SK-N-SH (cell line): ENCODE results near the gene SLC8B1. TPM values are rescaled to one million over a fixed set of nuclear protein-coding genes. Genes with fewer than 3 reads are reported as not detected.

Experiments
- CTCF ChIA-PET: fragments of 300-600, 350-600 bp; formaldehyde crosslinking; extraction: SDS; loops from one replicate; lab custom pipeline; 2021; lab: Yijun Ruan, JAX
- POLR2A ChIA-PET: fragments of 350-600 bp; sonication (Branson Sonifier 250); formaldehyde crosslinking; extraction: SDS; loops from one replicate; lab custom pipeline; 2020; ENCODE audit warnings: antibody characterized with exemption, inconsistent platforms; lab: Yijun Ruan, JAX
- DNase-seq: peaks from one replicate; pipeline ENCODE4 v3.0.0; 2012
- H2AFZ ChIP-seq: fragments of 200-600 bp; sonication (generic); 2 replicates; pipeline ENCODE4 v1.8.1; 2016; ENCODE audit warnings: antibody characterized with exemption, mild to moderate bottlenecking, low read depth
- H3F3A ChIP-seq: fragments of 200-600 bp; sonication (generic); replicated peaks from 2 replicates; pipeline ENCODE3; 2016; ENCODE audit warnings: antibody characterized with exemption, mild to moderate bottlenecking; ENCODE audit not compliant: insufficient read depth
- H3K27ac ChIP-seq, 2 experiments: fragments of 200-500 bp in 1 of 2; fragments of 200-600 bp in 1 of 2; sonication (Bioruptor generic) in 1 of 2; sonication (generic), shearing (Covaris generic) in 1 of 2; 2 replicates each; pipeline versions ENCODE4 v1.5.1 to v1.6.1; 2014 to 2016; ENCODE audit warnings: low read depth in 2 of 2, inconsistent platforms in 1 of 2, low read length in 1 of 2, mild to moderate bottlenecking in 1 of 2, mixed read lengths in 1 of 2
- H3K27me3 ChIP-seq: fragments of 200-600 bp; sonication (generic), shearing (Covaris generic); 2 replicates; pipeline ENCODE4 v1.6.1; 2016; ENCODE audit warnings: mixed run types; ENCODE audit not compliant: insufficient read depth
- H3K36me3 ChIP-seq, 2 experiments: fragments of 200-500 bp in 1 of 2; fragments of 200-600 bp in 1 of 2; sonication (Bioruptor generic) in 1 of 2; sonication (generic) in 1 of 2; replicated peaks in 1 of 2; 2 replicates each; pipeline versions ENCODE3 to v1.5.1; 2014 to 2016; ENCODE audit warnings: low read length in 1 of 2, mild to moderate bottlenecking in 1 of 2; ENCODE audit not compliant: insufficient read depth in 2 of 2, control insufficient read depth in 1 of 2
- H3K4me1 ChIP-seq, 2 experiments: fragments of 200-500 bp in 1 of 2; fragments of 200-600 bp in 1 of 2; sonication (Bioruptor generic) in 1 of 2; sonication (generic), shearing (Covaris generic) in 1 of 2; 2 replicates each; pipeline versions ENCODE4 v1.5.1 to v1.6.1; 2014 to 2016; ENCODE audit warnings: low read depth in 1 of 2, low read length in 1 of 2, mixed run types in 1 of 2; ENCODE audit not compliant: insufficient read depth in 2 of 2, control insufficient read depth in 1 of 2
- H3K4me2 ChIP-seq: fragments of 200-600 bp; sonication (generic), shearing (Covaris generic); 2 replicates; pipeline ENCODE4 v1.6.1; 2017; ENCODE audit warnings: mixed run types
- H3K4me3 ChIP-seq, 2 experiments: fragments of 200-500 bp in 1 of 2; fragments of 200-600 bp in 1 of 2; sonication (Bioruptor generic) in 1 of 2; sonication (generic), shearing (Covaris generic) in 1 of 2; 2 replicates each; pipeline versions ENCODE4 v1.5.1 to v1.8.1; 2014 to 2016; ENCODE audit warnings: low read depth in 2 of 2, inconsistent platforms in 1 of 2, low read length in 1 of 2, mild to moderate bottlenecking in 1 of 2, mixed read lengths in 1 of 2, moderate library complexity in 1 of 2
- H3K79me2 ChIP-seq: fragments of 200-600 bp; sonication (generic); 2 replicates; pipeline ENCODE4 v1.8.1; 2017; ENCODE audit warnings: mild to moderate bottlenecking; ENCODE audit not compliant: insufficient read depth
- H3K9ac ChIP-seq: fragments of 200-600 bp; sonication (generic); 2 replicates; pipeline ENCODE4 v1.6.1; 2017; ENCODE audit warnings: mixed run types
- H3K9me2 ChIP-seq: fragments of 200-600 bp; sonication (generic); 2 replicates; pipeline ENCODE4 v1.6.1; 2017; ENCODE audit warnings: mixed run types
- H3K9me3 ChIP-seq: fragments of 200-600 bp; sonication (generic); 2 replicates; pipeline ENCODE4 v1.6.1; 2017; ENCODE audit warnings: mixed run types, mild to moderate bottlenecking, moderate library complexity
- H4K20me1 ChIP-seq: fragments of 200-600 bp; sonication (generic); 2 replicates; pipeline ENCODE4 v1.6.1; 2017; ENCODE audit warnings: mild to moderate bottlenecking, mixed run types; ENCODE audit not compliant: insufficient read depth
- CHD2 ChIP-seq: fragments of 150-350 bp; IDR thresholded peaks from 2 replicates; pipeline ENCODE4 v1.6.1; 2018; ENCODE audit warnings: low read length; ENCODE audit not compliant: partially characterized antibody
- CTCF ChIP-seq: fragments of 200-600 bp; sonication (generic); IDR thresholded peaks from 2 replicates; pipeline ENCODE4 v1.6.1; 2017; ENCODE audit warnings: antibody characterized with exemption, mild to moderate bottlenecking, moderate library complexity
- FOSL2 ChIP-seq: IDR thresholded peaks from 2 replicates; pipeline ENCODE4 v1.4.0; 2012; ENCODE audit warnings: low read depth, mild to moderate bottlenecking, moderate library complexity, borderline replicate concordance
- FOXJ3 ChIP-seq: sonication (generic); formaldehyde crosslinking; IDR thresholded peaks from 2 replicates; pipeline ENCODE4 v1.5.1; 2020; ENCODE audit warnings: mild to moderate bottlenecking, missing genetic modification reagents
- FOXM1 ChIP-seq: IDR thresholded peaks from 2 replicates; pipeline ENCODE4 v1.4.0; 2012; ENCODE audit warnings: low read depth, mild to moderate bottlenecking
- GABPA ChIP-seq: IDR thresholded peaks from 2 replicates; pipeline ENCODE4 v1.4.0; 2012; ENCODE audit warnings: low read depth, mild to moderate bottlenecking
- GATA2 ChIP-seq: sonication (generic); formaldehyde crosslinking; IDR thresholded peaks from 2 replicates; pipeline ENCODE4 v1.5.0; 2020; ENCODE audit warnings: mild to moderate bottlenecking, missing genetic modification reagents
- IRF3 ChIP-seq: fragments of 150-350 bp; IDR thresholded peaks from 2 replicates; pipeline ENCODE4 v1.6.1; 2016; ENCODE audit warnings: mild to moderate bottlenecking, low read depth, low read length
- JUND ChIP-seq: IDR thresholded peaks from 2 replicates; pipeline ENCODE4 v1.4.0; 2012
- MXI1 ChIP-seq: IDR thresholded peaks from 2 replicates; pipeline ENCODE4 v1.6.1; 2012; ENCODE audit warnings: mild to moderate bottlenecking, low read depth, low read length, improper control_type of control experiment
- NFIC ChIP-seq: IDR thresholded peaks from 2 replicates; pipeline ENCODE4 v1.4.0; 2012; ENCODE audit warnings: borderline replicate concordance
- NRF1 ChIP-seq: IDR thresholded peaks from 2 replicates; pipeline ENCODE4 v1.6.1; 2012; ENCODE audit warnings: low read depth, mild to moderate bottlenecking, low read length
- POLR2AphosphoS5 ChIP-seq: IDR thresholded peaks from 2 replicates; pipeline ENCODE4 v1.6.1; 2012; ENCODE audit warnings: low read depth, low read length
- RAD21 ChIP-seq: IDR thresholded peaks from 2 replicates; pipeline ENCODE4 v1.6.1; 2012; ENCODE audit warnings: mild to moderate bottlenecking, low read length
- RCOR1 ChIP-seq: fragments of 150-350 bp; IDR thresholded peaks from 2 replicates; pipeline ENCODE4 v1.6.1; 2017; ENCODE audit warnings: antibody characterized with exemption, low read length
- TAF1 ChIP-seq: IDR thresholded peaks from 2 replicates; pipeline ENCODE4 v1.6.1; 2012; ENCODE audit warnings: low read depth, mild to moderate bottlenecking, low read length, moderate library complexity, borderline replicate concordance
- USF1 ChIP-seq: IDR thresholded peaks from 2 replicates; pipeline ENCODE4 v1.4.0; 2012; ENCODE audit warnings: low read depth, borderline replicate concordance
- USF2 ChIP-seq: fragments of 150-350 bp; IDR thresholded peaks from 2 replicates; pipeline ENCODE4 v1.6.1; 2017; ENCODE audit warnings: antibody characterized with exemption, low read length, low read depth, borderline replicate concordance
- WGBS: methylation state at CpG from one replicate; pipeline ENCODE4 v1.1.6; 2017; ENCODE audit warnings: low lambda C conversion rate; 5-methylcytosine and 5-hydroxymethylcytosine counted together
- polyA plus RNA-seq, 3 experiments: library from polyadenylated mRNA; depleted of rRNA; stranded (reverse); fragments of >200 nt; gene quantifications; 2 replicates each; pipeline ENCODE4 v1.2.3, GENCODE V29; 2012

The SLC8B1 gene
- polyA plus RNA-seq, 1 of the 3 experiments (the other 2 are of a cell fraction) = 12.0 TPM

GRCh38 chr12:113284751-113285150 is 50.2 kb downstream of the SLC8B1 start:
- Histone ChIP-seq H3K9ac (no peak overlapping the region), H3K4me2 (no peak overlapping the region), H3K4me3 (no peak overlapping the region), H3K9me3 (no peaks in the 10 kb centered on the region), H2AFZ (no peak overlapping the region), H3K36me3 (peaks cover 0 to 14% of the 10 kb centered on the region in 2 experiments), H4K20me1 (no peaks in the 10 kb centered on the region), H3K27me3 (no peaks in the 10 kb centered on the region), H3K4me1 (no peaks in the 10 kb centered on the region; a peak in 1 of 4 replicates), H3F3A (peaks cover 2% of the 10 kb centered on the region), H3K9me2 (no peaks in the 10 kb centered on the region), H3K79me2 (no peaks in the 10 kb centered on the region), H3K27ac (no peak overlapping the region)
- TF ChIP-seq GATA2 (CRISPR knock-in tag) = no peak
- TF ChIP-seq NFIC = no peak
- TF ChIP-seq TAF1 = no peak
- no peak for TF ChIP-seq RAD21
- TF ChIP-seq IRF3 = no peak
- no peak for TF ChIP-seq POLR2AphosphoS5
- no peak for TF ChIP-seq CHD2
- no peak for TF ChIP-seq JUND
- no peak for TF ChIP-seq RCOR1
- TF ChIP-seq FOSL2 = no peak
- TF ChIP-seq MXI1 = no peak
- TF ChIP-seq USF2 = no peak
- no peak for TF ChIP-seq CTCF
- no peak for TF ChIP-seq USF1
- DNase-seq = no peak
- ChIA-PET CTCF (interaction anchor here (1.2 to 1.4 kb wide), 2 partner anchors 21 to 46 kb away, joined by 3 to 4 read pairs; no protein-coding TSS in a partner anchor), POLR2A (no interaction called here)
- WGBS = 86% methylated on average over 13 of the region's 13 CpGs

- POLR2A ChIA-PET = no interaction called here
- CTCF ChIA-PET = interaction anchor here (1.5 kb wide), 1 partner anchor 15 kb away, joined by 3 read pairs; no protein-coding TSS in a partner anchor
- H4K20me1 ChIP-seq = no peaks in the 10 kb centered on the region
Observed at GRCh38 chr12:113278633-113279032, 56.3 kb downstream of the SLC8B1 start.

More at GRCh38 chr12:113278633-113279032, 56.3 kb downstream of the SLC8B1 start:
- Histone ChIP-seq H2AFZ (no peak overlapping the region), H3K4me1 (no peaks in the 10 kb centered on the region; a peak in 1 of 4 replicates), H3K79me2 (no peaks in the 10 kb centered on the region), H3K4me2 (no peak overlapping the region), H3K27me3 (no peaks in the 10 kb centered on the region), H3F3A (peaks cover 2% of the 10 kb centered on the region), H3K9me2 (no peaks in the 10 kb centered on the region), H3K9ac (no peak overlapping the region), H3K4me3 (no peak overlapping the region), H3K36me3 (peaks cover 0 to 12% of the 10 kb centered on the region in 2 experiments), H3K9me3 (no peaks in the 10 kb centered on the region), H3K27ac (no peak overlapping the region)
- no peak for DNase-seq
- 85% methylated on average over 5 of the region's 5 CpGs for WGBS
- TF ChIP-seq FOXM1 = no peak
- TF ChIP-seq NRF1 = no peak
- TF ChIP-seq RCOR1 = no peak
- TF ChIP-seq FOXJ3 (CRISPR knock-in tag) = no peak
- TF ChIP-seq GABPA = no peak
